ENCODE results near the gene AK4.
"Not testable (repeated sequence)": the region's sequence is repeated elsewhere in the genome, so short reads cannot be mapped to it uniquely, and the experiment has no call there.

The AK4 gene

DNA sequence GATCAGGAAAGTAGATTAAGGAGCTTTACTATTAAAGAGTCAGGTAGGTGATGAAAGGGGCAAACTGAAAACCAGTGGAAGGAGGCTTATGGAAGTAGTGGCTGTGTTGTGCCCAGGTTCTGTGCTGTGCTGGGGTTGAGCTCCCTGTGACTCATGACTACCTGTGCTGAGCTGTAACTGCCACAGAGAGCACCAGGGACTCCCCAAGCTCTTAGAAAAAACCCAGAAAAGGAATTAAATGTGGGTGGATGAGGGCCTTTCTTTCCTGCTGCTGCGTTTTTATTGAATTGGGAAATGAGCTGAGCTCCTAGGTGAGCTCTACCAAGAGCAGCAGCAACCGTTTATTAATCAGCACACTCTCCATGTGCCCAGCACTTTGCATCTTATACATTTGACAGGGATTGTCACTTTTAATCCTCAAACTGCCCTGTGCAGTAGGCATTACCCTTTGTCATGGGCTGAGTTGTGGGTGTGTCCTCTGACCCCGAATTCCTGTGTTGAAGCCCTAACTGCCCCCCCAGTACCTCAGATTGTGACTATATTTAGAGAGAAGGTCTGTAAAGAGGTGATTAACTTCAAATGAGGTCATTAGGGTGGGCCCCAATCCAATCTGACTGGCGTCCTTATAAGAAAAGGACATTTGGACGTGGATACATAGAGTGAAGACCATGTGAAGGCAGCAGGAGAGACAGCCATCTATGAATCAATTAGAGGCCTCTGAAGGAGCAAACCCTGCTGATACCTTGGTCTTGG lies 65.4 kb downstream of the AK4 start:
- DNase-seq (ENCODE audit: low read depth in 2 of 2), result no peak

DNA sequence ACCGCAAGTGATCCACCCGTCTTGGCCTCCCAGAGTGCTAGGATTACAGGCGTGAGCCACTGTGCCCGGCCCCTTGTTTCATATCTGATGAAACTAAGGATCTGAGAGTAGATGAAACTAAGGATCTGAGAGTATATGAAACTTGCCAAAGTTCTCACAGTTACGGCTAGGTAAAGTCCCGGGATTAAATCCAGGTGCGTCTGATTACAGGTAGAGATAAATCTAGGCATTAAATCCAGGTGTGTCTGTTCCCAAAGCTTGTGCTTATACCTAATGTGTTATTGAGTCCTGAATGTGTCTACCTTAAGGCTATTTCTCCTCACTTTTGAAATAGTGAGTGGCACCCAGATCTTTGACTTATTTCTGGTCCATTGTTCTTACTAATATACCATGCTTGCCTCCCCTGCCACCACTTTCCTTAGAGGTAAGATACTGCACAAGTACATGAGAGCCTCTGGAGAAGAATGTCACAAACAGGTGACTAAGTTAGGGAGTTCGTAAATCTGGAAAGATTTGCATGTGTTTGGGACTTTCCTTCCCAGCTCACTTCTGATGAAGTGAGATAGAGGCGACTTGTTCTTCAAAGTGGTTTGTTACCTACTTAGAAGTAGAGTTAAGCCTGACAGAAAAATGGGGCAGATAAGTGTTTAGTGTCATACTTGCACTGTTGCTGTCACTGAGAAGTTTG lies 66.5 kb downstream of the AK4 start:
- DNase-seq (ENCODE audit: low read depth in 2 of 2), result no peak

DNA sequence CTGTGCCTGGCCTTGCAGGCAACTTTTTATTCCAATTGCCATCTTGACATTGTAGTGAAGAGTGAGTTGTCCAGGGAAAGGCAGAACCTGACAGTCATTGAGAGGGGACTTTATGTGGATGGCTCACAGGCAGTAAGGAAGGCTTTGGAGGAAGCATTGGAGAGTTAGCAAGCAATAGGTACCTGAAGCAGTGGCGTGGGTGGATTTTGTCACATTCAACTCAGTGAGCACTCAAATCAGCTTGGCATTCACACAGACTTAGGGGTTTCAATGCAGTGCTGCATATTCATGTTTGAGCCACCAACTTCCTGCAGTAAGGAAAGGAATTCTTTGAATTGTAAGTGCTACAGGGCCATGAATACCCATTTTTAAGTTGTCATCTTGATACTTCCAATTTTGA lies 69.0 kb downstream of the AK4 start:
- no peak for DNase-seq (ENCODE audit: low read depth in 2 of 2)

DNA sequence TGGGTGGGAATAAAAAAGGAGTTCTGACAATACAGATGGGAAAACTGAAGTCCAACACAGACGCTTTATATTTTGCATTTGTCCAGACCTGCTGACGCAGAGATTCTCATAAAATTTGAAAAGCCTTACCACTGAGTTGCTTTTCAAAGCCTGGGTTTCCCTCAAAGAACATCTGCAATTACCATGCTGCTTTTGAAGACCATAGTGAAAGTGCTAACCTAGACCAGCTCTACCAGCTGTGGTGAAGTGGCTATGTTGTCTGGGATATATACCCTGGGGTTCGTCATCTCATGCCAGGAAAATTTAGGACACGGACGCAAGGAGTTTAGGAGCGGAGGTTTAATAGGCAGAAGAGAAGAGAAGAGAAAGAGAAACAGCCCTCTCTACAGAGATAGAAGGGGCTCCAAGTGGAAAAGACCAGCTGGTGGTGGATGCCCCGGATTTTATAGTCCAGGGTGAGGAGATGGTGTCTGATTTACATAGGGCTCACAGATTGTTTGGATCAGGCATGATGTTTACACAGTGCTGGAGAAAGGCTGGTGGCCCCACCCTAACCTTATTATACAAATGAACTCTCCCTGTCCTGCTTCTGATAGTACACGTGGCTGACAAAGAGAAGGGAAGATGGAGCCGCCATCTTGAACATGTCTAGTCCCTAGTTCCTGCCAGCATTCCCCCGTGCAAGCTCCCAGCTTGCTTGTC lies 73.8 kb downstream of the AK4 start:
- no peak for DNase-seq (ENCODE audit: low read depth in 2 of 2)

DNA sequence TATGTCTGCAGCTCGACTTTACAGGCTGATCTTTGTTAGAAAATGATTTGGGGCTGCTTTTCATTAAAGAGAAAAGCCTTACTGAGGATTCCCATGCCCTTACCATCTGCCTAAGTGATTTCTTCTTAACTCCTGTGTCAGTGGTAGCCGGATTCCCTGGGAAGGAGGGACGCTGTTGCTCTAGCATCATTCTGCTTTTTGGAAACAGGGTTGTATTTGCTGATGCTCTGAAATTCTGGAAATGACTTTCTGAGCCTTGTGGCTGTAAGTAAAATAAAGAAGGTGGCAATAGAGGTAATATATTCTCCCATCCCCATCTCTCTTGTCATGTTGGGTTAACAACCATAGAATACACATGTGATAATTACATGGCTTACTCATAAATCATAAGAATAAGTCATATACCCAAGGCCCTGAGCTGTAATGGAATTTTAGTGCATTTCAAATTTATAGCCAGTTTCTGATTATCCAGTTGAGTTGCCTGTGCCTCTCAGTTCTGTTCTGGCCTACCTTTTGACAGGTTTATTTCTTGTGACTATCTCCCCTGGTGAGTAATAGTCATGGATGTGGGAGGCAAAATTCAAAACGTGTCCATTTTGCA lies 74.4 kb downstream of the AK4 start:
- DNase-seq (ENCODE audit: low read depth in 2 of 2), result no peak

DNA sequence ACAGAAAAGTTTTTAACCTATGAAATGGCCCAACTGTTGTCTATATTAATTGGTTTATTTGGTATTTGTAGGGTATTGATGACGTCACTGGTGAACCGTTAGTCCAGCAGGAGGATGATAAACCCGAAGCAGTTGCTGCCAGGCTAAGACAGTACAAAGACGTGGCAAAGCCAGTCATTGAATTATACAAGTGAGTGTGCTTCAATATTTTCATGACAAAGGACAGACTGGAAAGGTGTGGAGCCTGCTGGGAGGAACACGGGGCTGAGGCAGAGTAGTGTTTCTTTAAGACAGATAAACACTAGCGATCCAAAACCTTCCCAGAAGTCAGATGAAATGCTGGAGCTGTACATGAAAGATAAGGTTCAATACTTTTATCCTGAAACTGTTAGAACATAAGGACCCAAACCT lies 76.7 kb downstream of the AK4 start:
- DNase-seq (ENCODE audit: low read depth in 2 of 2), result no peak

DNA sequence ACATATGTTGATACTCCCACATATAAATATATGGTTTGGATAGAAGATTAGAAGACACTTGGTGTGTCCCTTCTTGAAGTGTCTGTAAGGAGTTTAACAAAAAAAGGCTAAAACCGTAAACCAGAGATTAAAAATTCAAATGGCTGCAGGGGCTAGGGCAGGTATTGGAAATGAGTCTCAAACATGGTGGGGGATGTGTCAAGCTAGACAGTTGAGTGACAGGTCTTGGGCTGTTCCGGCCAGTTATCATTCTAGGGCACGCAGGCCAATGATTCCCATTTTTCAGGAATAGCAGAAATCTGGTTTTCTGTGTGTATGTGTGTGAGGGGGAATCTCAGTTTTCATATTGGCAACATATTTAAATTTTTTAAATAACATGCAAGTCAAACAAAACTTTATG lies 77.2 kb downstream of the AK4 start:
- DNase-seq (ENCODE audit: low read depth in 2 of 2), result no peak

DNA sequence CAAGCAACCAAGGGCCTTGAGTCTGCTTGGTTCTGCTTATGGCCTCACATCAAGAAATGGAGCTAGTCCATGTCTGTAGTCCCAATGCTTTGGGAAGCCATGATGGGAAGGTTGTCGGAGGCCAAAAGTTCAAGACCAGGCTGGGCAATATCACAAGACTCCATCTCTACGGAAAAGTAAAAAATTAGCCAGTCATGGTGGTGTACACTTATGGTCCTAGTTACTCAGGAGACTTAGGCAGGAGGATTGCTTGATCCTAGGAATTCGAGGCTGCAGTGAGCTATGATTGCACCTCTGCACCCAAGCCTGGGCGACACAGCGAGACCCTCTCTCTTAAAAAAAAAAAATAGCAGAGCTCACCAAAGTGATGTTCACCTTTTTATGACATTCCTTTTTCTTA lies 81.2 kb downstream of the AK4 start:
- no peak for DNase-seq (ENCODE audit: low read depth in 2 of 2)

DNA sequence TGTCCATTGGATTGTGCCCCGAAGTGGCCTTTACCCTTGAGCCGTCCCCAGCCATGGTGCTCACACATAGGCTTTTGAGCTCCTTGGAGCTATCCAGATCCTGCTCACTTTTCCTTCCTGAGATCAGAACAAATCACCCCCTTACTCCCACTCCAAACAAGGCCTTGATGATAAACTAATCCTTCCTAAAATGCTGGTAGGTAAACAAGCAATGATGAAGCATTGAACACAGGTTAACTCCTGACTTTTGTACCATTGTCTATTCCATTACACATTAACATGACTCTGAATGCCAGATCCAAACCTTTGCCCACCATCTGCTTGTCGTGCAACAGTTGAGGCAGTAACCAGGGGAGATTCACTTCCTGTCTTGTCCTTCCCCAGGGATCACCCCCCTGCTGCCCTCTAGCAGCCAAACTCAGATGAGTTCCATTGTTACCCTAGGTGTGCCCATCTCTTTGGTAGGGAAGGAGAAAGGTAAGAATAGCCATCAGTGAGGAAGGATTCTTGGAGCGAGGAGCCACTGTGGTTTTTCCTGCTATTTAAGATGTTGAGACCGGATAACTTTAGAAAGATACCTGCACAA lies 81.8 kb downstream of the AK4 start:
- DNase-seq (ENCODE audit: low read depth in 2 of 2), result no peak

DNA sequence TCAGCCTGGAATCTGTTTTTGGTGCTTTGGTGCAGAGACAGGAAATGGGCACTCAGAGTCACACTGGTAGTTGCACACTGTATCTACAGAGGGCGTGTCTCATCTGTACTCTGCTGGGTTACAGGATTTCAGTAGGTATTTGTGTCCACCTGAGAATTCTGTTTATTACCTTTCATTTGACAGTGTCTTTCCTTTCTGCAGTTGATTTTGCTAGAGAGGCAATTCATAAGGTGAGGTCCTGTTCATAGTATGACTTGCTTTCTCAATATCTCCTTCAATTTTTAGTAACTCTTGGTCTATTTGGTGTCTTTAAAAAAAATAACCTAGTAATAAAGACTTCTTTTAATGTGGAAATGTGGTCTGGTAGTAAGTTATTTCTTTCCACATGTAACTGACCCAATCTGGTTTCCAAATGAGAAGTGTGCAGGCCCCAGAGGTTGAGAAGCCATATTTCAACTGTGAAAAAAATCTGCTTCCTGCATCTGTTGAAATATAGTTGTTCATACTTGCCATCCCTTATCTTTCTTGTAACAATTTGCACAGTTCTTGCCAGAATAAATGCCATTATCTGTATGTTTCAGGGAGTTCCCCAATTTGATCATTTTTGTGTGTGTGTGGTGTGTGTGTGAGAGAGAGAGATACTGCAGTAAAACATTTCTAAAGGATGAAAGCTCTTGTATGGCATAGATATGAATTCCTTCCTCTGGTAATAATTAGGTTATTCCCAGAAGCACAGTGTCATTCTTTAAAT lies 82.9 kb downstream of the AK4 start:
- no peak for DNase-seq (ENCODE audit: low read depth in 2 of 2)

DNA sequence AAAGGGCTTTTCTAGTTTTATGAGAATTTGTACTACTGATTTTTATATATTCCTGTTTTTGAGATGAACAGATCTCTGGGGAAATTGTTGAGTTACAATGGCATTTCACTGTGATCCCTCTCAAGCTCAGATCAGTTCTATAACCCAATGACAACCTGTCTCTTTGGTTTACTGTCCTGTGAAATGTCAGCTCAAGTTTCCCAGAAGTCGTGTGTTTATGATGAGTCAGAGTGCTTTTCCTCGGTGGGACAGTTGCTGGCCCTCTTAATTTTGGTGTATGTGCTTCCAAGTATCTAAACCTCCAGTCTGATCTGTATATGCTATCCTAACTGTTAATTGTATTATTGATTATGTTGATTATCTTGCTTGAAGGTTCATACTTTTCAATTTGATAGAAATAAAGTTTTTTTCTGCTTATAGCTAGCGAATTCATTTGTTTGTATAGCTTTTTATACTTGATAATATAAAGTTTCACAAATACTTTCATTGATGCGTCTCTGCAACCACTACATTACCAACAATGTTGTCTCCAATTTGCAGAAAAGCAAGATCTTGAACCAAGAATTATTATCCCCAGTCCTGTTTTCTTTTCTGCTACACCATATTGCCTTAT lies 83.8 kb downstream of the AK4 start:
- no peak for DNase-seq (ENCODE audit: low read depth in 2 of 2)

DNA sequence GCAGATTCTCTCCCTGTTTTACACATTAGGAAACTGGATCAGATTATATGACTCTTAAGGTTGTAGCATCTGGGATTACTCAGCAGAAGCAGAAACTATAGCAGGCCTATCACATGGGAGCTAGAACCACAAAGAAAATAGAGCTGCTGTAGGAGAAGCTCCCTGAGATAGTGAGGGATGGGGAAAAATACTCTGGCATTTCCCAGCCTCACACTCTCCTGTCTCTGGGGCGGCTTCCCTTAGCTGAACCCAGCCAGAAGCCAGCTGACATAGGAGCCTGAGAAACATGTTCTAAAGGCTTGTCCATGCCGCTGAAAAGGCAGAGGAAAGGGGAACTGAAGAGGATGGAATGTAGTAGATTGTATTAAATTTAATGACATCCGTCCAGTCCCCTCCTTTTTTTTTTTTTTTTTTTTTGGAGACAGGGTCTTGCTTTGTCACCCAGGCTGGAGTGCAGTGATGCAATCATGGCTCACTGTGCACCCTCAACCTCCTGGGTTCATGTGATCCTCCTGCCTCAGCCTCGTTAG lies 84.5 kb downstream of the AK4 start:
- no peak for DNase-seq (ENCODE audit: low read depth in 2 of 2)

DNA sequence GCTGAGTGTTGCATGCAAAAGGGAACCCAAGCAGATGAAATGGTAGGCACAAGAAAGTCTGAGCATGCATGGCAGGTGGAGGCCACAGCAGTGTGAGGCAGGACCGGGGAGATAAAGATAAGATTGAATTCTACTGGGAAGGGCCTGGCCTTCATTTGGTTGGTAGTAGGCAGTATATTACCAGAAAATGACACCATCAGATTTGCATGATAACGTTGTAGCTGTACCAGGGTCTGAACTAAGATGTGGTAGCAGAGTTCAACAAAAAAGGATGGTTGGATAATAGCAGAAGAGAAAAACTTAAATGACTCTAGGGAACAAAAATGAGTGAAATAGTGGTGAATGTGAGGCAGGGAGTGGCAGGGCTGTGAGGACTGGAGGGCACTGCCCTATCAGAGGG lies 85.8 kb downstream of the AK4 start:
- no peak for DNase-seq (ENCODE audit: low read depth in 2 of 2)

DNA sequence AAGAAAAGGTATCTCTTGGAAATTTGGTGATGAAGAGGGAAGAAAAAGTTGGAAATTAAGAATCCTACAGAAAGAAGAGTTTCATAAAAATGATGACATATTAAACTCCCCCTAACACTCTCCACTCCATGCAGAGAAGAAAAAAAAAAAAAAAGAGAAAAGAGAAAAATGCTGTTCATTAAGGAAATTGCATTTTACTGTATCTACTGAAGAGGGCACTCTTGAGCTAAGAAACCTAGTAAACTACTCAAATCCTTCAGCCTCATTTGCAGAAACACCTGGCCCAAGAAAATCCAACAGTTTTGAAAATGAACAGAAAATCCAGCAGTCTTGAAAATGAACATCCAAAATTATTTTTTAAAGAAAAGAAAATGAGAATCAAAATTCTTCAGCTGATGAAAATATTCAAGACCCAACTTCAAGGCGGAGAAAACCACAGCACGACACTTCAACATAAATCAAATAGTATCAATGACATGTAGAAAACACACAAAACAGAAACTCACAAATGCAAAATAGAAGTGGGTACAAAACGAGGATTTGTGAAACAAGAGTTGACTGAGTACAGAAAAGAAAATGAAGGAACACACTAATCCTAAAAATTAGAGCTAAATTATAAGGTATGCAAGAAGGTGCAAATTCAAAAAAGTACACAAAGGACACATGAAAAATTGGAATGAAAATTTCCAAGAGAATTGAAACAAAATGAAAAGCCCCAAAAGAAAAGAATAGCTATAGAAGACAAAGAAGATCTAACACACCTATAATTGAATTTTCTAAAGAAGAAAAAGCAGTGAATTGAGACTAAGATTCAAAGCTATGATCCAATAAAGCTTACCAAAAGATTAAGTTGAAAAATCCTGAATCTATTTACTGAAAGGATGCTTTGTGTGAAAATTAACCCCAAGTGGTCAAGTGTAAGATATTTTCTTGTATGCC lies 88.1 kb downstream of the AK4 start:
- DNase-seq (ENCODE audit: low read depth in 2 of 2), result no peak

DNA sequence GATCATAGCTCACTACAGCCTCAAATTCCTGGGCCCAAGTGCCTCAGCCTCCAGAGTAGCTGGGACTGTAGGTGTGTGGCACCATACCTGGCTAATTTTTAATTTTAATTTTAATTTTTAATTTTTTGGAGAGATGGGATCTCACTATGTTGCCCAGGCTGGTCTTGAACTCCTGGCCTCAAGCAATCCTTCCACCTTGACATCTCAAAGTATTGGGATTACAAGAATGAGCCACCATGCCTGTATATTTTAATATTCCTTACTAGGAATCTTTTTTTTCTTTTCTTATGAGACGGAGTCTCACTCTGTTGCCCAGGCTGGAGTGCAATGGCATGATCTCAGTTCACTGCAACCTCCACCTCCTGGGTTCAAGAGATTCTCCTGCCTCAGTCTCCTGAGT lies 89.1 kb downstream of the AK4 start:
- not testable (repeated sequence) for DNase-seq (ENCODE audit: low read depth in 2 of 2)

DNA sequence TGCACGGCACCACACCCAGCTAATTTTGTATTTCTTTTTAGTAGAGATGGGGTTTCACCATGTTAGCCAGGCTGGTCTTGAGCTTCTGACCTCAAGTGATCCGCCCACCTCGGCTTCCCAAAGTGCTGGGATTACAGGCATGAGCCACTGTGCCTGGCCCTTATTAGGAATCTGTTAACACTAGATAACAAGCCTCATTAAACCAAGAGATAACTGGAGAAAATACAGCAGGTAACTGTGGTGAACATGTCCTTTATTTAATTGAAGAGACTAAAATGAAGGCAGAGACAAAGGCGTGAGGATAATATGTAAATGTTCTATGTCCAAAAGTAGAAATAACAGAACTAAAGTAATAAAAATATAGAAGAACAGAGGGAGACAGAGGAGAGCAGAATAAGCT lies 89.5 kb downstream of the AK4 start:
- DNase-seq (ENCODE audit: low read depth in 2 of 2), result no peak

DNA sequence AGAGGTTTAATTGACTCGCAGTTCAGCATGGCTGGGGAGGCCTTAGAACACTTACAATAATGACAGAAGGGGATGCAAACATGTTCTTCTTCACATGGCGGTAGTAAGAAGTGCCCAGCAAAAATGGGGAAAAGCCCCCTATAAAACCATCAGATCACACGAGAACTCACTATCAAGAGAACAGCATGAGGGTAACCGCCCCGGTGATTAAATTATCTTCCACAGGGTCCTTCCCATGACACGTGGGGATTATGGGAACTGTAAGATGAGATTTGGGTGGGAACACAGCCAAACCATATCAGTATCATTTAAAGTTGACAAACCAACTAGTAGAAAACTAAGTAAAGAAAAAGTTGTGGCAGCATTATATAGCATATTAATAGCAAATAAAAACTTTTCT lies 90.0 kb downstream of the AK4 start:
- DNase-seq (ENCODE audit: low read depth in 2 of 2), result no peak

DNA sequence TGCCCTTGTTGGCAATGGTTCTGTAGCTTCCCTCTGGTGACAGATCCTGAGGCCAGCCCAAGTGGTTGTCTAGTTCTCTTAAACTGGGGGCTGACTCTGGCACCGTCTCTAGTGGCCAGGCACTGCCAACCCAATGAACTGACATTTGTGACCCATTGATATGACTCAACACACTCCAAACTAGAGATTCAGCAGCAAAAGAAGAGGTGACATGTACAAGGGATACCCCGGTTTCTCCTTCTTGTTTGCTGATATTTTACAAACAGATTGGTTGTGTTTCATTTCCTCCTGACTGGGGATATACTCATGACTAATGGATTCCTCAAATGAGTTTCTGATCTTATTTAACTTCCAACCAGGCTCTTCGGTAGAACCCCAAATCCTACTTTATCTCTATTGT lies 95.5 kb downstream of the AK4 start:
- no peak for DNase-seq (ENCODE audit: low read depth in 2 of 2)

DNA sequence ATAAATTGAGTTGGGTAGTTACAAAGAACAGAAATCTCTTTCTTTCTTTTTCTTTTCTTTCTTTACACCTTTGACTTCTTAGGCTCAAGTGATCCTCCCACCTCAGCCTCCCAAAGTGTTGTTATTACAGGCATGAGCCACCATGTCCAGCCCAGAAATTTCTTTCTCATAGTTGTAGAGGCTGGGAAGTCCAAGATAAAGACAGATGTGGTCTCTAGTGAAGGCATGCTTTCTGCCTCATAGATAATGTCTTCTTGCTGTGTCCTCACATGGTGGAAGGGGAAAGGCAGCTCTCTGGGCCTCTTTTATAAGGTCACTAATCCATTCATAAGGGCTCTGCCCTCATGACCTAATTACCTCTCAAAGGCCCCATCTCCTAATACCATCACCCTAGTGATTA lies 97.3 kb downstream of the AK4 start:
- no peak for DNase-seq (ENCODE audit: low read depth in 2 of 2)

Data from fibroblast of skin of left biceps (primary cell).